NCI-H2107 (cell line): Measurements from ENCODE around the gene DOK7.

Experiments used
- DNase-seq: peaks from one replicate; lab custom pipeline; 2025; lab: John Stamatoyannopoulos, UW

DOK7 gene, protein sequence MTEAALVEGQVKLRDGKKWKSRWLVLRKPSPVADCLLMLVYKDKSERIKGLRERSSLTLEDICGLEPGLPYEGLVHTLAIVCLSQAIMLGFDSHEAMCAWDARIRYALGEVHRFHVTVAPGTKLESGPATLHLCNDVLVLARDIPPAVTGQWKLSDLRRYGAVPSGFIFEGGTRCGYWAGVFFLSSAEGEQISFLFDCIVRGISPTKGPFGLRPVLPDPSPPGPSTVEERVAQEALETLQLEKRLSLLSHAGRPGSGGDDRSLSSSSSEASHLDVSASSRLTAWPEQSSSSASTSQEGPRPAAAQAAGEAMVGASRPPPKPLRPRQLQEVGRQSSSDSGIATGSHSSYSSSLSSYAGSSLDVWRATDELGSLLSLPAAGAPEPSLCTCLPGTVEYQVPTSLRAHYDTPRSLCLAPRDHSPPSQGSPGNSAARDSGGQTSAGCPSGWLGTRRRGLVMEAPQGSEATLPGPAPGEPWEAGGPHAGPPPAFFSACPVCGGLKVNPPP

DNA sequence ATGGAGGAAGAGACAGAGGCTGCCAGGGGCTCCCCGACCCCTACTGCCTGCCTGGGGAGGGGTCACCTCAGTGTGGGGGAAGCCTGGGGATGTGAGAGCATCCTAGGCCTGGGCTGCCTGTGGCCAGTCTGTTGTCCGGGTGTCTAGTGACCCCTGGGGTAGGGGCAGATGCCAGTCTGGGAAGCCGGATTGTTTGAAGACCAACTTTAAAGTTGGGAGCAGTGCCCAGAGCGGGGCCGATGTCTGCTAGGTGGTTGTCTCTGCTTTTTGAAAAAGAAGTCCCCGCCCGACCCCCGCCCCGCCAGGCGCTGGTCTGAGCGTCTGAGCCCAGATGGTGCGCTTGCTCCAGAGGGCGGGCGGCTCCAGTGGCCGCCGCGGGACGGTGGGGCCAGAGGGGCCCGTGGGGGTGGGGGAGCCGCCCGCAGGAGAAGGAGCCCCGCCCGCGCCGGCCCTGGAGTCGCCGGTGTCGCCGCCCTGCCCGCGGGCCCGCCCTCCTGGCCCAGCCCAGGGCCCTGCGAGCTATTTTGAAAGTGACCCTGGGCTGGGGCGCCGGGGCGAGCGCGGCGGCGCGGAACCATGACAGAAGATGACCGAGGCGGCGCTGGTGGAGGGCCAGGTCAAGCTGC, at the start of gene DOK7:
DOK7 (plus strand) TSS at position 517 of the 626 bp plus-strand sequence; CDS start at position 587, 70 bp downstream.
- DNase-seq: no peak

DNA sequence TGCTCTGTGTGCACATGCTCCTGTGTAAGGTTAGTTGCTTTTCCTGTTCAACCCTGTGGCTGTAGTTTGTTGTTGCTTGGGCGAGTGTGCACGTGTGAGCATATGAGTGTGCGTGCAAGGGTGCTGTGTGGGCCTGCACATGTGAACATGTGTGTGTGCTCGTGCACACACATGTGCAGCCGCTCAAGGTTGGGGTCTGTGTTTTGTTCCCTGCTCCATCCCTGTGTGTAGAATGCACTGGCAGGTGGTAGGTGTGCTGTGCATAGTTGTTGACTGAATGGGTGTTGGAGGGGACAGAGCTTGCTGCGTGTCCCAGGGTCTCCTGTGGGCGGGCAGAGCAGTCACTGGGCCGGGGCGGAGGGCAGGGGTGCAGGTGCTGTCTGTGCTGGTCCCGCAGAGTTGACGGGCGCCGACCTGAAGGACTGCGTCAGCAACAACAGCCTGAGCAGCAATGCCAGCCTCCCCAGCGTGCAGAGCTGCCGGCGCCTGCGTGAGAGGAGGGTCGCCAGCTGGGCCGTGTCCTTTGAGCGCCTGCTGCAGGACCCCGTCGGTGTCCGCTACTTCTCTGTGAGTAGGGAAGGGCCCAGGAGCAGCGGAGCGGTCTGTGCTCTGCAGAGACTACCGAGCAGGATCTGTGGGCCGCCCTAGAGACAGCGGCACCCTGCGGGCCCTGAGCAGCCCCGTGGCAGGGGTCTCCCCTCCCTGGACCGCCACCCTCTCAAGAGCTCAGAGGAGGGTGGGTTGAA, 49.3 kb upstream of the DOK7 start:
- DNase-seq: no peak

DNA sequence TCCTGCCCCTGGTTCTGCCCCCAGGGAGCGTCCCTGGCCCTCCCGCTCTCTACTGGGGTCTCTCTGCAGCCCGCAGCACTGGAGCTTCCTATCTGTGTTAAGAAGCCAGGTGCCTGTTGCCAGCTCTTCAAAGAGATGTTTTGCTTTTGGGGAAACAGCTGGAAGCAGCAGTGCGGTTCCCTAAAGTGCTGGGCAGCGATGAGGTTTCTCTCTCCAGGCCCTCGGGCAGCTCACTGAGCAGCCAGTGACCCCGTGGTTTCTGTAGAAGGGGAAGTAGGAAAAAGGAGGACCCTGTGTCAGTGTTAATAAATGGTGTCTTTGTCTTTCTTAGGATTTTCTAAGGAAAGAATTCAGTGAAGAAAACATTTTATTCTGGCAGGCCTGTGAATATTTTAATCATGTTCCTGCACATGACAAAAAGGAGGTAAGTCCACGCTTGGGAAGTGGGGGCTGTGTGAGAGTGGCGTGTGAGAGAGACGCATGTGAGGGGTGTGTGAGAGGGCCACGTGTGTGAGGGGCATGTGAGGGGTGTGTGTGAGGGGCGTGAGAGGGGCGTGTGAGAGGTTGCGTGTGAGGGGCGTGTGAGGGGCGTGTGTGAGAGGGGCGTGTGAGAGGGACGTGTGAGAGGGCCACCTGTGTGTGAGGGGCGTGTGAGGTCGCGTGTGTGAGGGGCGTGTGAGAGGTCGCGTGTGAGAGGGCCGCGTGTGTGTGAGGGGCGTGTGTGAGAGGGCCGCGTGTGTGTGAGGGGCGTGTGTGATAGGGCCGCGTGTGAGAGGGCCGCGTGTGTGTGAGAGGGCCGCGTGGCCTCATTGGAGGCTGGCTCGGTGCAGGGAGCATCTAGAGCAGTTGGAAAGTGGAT, 48.5 kb upstream of the DOK7 start:
- no peak for DNase-seq

DNA sequence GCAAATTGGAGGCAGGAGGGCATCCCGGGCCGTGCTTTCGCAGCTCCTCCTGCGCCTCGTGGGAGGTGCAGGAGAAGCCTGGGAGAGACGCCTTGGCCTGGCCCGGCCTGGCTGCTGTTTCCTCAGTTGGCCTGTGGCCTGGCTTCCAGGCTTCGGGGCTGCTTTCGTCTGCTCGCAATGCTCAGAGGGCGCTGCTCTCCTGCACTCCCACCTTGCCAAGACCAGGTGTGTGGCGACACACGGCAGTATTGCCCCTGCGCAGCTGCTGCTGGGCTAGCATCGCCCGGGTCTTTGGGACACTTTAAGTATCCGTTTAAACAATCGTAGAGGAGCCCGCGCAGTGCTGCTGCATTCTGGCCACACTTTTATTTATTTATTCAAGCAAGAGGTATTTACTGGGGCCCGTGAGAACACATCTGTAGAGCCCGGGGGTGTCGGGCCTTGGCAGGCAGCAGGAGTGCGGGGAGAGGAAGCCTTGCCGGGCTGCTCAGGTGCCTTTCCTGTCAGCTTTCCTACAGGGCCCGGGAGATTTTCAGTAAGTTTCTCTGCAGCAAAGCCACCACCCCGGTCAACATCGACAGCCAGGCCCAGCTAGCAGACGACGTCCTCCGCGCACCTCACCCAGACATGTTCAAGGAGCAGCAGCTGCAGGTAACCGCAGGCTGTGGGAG, 47.5 kb upstream of the DOK7 start:
- DNase-seq: no peak

DNA sequence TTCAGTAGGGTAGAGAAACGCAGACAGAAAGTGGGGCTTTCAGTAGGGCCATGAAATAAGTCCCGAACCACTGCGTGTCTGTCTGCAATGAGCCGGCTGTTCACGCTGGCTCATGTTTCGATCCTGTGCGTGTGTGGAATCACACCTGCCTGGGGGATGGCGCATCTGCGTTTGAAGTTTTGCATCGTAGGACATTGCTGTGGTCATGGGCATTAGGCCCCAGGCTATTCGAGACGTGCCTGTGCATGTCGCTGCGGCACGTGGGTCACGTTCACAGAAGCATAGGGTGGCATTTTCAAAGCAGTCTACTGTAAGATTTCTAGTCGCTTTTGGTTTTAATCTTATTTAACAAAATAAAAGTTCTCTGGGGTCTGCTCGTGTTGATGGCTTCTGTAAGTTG, 46.8 kb upstream of the DOK7 start:
- no peak for DNase-seq

DNA sequence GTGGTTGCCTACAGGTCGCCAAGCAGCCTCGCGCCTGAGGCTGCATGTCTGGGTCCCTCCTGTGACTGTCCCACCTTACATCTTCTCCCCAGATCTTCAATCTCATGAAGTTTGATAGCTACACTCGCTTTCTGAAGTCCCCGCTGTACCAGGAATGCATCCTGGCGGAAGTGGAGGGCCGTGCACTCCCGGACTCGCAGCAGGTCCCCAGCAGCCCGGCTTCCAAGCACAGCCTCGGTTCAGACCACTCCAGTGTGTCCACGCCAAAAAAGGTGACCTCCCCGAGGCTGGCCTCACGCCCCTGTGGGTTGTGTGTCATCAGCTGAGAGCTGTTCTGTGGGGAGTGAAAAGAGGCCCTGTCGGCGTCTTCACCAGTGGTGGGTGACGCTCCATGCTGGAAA, 46.3 kb upstream of the DOK7 start:
- DNase-seq: no peak

DNA sequence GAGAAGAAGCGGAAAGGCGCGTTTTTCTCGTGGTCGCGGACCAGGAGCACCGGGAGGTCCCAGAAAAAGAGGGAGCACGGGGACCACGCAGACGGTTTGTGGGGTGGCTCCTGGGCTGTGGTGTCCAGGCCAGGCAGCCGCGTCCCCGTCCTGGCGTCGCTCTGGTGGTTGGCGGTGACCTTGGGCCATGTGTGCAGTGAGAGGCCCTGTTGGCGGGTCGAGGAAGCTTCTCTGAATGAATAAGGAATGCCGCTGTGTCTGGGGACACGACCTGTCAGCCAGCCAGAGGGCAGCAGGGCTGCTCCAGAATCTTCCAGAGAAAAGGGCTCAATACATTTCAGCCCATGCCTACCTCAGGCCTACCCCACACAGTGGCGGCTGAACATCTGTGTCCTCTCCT, 45.7 kb upstream of the DOK7 start:
- DNase-seq: no peak

DNA sequence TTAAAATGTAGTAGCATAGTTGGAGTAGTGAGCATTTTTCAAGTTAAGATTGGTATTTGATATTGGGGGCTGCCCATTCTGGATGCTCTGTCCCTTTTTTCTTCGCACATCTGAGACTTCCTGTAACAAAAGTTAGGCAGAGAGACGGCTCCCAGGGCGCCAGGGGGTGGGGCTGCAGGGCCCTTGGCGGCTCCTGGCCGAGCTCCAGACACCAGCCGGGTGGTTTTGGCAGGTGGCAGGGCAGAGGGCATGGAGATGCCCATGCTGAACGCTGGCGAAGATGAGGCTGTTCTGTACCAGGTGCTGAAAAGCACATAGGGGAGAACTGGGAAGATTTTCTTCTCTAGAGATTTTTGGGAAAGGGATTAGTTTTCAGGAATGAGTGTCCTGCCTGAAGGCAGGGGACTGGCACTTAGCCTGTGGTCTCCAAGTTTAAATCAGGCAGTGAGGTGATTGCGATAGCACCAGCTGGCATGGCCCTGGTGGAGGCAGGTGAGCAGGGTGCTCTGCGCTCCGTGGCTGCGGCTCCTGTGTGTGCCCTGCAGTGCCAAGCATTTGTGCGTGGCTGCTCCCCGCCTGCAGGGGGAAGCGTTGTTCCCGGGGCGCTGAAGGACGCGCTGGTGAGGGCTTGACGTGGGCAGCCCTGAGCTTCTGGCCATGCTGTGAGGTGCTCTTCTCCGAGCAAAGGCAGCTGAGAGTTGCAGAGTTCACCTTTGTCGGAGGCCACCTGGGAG, 44.9 kb upstream of the DOK7 start:
- DNase-seq: no peak

DNA sequence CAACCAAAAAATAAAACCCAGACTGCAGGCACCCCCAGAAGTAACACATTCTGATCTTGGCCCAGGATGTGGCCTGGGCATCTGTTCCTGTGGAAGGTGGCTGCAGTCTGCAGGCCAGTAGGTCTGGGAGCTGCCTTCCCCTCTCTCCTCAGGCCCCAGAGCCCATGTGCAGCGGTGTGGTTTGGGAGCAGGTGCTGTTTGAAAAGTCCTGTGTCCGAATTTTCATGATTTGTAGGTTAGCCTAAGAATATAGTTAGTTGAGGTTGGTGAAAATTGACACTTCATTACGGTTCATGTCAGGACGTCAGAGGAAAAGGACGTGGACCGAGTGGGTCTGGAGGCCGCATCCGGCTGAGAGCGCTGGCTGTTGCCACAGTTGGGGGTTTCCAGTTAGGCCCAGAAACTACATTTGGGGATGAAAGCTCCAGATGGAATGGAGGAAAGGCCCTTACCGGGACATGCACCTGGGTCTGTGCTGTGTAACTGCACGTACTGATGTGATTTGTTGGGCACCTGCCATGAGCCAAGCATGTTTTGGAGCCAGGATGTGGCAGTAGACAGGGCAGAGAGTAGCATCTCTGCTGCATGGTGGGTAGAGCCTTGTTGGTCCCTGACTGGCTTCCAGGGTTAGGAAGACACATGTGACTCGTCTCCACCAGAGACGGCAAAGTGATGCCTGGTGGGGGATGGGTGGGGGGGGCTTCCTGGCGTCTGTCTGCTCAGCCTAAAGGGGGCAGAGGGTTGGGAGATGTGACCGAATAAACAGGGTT, 43.1 kb upstream of the DOK7 start:
- DNase-seq: no peak

DNA sequence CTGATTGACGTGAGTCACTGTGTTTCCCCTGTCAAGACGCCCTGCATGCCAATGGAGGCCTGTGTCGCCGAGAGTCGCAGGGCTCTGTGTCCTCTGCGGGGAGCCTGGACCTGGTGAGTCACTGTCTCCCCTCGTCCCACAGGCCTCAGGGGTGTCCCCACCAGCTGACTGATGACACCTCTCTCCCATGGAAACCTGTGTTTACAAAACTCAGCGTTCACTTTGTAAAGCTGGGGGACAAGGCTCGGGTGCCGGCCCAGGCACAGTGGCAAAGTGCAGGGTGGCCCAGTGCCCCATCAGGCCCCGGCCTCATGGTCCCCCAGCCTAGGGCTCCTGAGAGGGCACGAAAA, 42.5 kb upstream of the DOK7 start:
- DNase-seq: no peak

DNA sequence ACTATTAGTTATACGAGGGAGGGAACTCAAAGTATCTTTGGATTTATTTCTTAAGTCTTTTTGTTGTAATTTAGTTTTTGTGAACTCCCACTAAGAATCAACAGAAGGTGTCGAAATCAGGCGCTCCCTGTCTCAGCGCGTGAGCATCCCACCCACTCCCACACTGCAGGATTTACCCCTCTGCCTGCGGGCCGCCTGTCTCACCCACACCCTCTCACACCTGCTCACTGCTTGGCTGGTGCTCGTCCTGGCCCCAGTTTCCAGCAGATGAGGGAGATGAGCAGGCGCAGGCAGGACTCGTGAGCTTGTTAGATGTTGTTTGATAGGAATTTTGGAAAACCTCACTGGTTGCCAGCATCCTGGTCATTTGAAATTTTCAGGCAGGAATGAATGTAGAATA, 42.1 kb upstream of the DOK7 start:
- DNase-seq: no peak

DNA sequence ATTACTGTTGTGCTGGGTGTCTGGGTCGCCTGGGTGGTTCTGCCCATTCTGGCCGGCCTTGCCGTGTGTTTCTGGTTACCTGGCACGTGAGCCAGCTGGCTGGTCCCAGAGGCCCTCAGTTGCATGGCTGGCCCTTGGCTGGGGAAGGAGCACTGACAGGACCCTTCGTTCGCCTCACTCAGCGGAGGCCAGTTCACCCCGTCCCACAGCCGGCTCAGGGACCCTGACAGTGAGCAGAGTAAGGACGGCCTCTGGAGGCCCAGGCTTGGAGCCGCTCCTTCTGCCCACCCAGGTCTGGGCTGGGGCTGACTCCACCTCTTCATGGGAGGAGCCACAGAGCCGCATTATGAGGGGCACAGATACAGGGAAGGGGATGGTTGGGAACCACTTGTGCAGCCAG, 41.6 kb upstream of the DOK7 start:
- no peak for DNase-seq

DNA sequence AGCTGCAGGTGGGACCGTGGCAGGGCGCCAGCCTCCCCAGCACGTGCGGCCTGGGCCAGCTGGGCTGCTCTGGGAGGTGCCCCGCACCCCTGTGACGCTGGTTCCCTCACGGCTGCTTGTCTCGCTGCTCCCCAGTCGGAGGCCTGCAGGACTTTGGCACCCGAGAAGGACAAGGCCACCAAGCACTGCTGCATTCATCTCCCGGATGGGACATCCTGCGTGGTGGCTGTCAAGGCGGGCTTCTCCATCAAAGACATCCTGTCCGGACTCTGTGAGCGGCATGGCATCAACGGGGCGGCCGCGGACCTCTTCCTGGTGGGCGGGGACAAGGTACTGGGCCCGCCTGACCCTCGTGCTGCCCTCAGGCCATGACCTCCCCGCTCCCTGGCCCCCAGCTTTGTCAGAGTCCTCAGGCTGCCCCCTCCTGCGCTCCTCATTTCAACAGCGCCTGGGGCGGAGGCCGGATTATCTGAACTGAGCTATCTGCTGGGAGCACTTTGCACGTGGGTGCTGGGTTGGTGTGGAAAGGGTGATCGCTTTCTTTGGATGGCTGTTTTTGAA, 40.8 kb upstream of the DOK7 start:
- no peak for DNase-seq

DNA sequence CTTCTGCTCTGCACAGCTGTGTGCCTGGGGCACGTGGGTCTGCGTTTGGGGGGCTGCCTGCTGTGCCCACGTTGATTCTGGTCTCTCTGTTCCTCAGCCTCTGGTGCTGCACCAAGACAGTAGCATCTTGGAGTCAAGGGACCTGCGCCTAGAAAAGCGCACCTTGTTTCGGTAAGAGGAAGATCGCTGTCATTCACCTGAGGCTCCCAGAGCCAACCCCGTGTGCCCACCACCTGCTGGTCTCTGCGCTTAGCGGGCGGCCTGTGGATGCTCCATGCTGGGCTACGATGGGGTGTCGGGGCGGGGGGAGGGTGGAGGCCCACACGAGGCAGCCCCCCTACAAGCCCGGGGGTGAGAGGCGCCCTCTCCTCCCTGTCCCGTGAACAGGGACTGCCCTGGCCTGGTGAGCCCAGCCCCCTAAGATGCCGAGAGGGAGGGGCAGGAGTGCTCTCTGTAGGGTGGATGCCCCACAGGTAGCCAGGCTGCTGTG, 40.3 kb upstream of the DOK7 start:
- no peak for DNase-seq

DNA sequence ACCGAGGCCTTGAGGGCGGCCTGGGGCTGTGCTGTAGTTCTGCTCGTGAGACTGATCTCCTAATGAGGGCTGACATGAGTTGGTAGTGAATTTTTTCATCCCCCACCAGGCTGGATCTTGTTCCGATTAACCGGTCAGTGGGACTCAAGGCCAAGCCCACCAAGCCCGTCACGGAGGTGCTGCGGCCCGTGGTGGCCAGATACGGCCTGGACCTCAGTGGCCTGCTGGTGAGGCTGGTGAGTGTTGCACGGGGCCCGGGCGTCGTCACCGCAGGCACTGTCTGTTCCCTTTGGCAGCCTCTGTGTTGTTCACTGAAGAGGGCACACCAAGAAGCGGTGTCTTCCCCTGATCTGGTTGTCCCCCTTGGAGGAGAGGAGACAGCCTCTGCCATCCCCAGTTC, 39.7 kb upstream of the DOK7 start:
- DNase-seq: no peak

DNA sequence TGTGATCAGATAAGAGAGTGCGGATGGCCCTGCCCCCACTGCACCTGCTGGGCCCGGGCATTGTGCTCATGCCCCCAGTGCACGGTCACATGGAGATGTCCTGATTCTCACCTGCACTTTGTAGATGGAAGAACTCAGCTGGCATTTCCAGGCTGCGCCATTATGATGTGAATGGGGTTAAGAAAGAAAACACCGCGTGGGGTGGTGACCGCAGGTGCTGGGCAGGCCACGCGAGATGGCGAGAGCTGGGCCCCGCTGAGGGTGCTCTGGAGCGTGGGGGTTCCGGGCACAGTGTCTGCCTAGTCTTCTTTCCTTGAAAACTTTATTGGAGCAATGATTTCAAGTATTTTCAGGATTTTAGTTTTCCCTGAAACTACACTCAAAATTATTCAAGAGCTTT, 39.2 kb upstream of the DOK7 start:
- DNase-seq: no peak

DNA sequence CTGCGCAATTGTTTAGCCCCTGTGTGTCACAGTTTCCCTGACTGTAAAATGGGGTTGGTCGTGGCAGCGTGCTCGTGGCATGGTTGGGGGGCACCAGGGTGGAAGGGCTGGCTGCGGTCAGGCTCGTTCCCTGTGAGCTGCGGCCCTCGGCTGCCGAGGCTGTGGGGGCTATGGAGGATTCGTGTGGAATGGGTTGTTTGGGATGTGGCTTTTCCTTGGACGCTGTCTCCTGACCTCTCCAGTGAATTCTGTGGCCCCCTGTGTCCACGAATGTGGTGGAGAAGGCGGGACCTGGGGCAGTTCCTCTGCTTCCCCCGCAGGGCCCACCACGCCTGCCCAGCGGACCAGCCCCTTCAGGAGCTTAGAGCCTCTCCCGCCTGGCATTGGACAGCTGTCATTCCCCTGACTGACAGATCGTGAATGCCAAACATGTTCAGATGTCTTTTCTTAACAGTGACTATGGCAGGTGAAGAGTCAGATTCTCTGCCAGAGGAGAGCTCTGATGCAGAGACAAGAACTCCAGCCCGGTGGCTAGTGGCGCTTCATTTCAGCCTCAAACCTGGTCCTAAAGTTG, 38.5 kb upstream of the DOK7 start:
- no peak for DNase-seq

DNA sequence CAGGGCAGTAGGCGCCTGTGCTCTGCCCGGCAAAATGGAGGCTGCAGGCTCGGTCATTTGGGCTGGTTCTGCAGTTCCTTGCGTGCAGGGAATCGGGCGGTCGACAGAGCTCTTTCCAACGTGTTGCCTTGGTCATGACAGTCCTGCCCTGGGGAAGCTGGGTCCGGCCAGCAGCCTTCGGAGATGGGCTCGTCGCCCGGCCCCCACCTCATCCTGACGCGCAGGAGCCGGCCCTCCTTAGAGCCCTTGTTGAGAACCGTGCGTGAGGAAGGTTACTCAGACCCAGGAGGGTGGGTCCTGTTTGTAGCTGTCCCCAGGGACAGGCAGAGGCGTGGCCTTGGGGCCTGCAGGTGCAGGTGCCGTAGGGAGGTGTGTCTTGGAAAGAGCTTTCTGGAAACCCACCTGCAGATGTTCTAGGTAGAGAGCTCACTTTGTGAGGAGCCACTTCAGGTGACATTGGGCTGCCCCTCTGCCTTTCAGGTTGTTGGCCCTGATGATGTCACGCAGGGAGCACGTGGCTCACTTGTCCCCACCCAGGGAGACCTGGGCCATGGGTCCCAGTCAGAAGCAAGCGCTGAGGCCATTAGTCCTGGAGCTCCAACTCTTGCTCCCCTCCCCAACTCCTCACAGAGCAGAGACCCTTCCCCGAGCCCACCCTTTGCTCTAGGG, 36.5 kb upstream of the DOK7 start:
- DNase-seq: no peak

DNA sequence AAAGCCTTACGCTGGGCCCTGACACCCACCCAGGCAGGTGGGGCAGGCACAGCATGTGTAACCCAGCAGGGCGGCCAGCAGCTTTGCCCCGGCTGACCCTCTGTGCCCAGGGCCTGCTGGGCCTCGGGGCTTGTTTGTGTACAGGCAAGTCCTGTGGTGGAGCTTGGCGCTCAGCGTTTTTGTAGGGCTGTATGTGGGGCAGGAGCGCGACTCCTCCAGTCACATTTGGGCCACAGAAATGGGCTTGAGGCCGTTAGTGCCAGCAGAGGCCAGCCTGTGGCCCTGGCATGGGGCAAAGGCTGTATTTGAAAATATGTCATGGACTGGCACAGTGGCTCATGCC, 36.0 kb upstream of the DOK7 start:
- DNase-seq: no peak
